ENCODE measurements around the gene GALNT5.

The GALNT5 gene

GRCh38 chr2:157260533-157261198 lies 3.2 kb downstream of the GALNT5 start:
- Mint-ChIP-seq H3K9me3 (no peaks in the 10 kb centered on the region), H3K4me3 (no peak overlapping the region), H3K36me3 (ENCODE audit: low read depth) (no peaks in the 10 kb centered on the region), H3K4me1 (peaks cover 27% of the 10 kb centered on the region), H3K27ac (no peak overlapping the region), H3K27me3 (ENCODE audit: low read depth) (peaks cover 8% of the 10 kb centered on the region)
- TF ChIP-seq CTCF (IDR thresholded peaks at IDR 0.05; ENCODE audit: unreplicated experiment in 3 of 3): no peak

- H3K27me3 Mint-ChIP-seq (ENCODE audit: low read depth): peaks cover 8% of the 10 kb centered on the region
These were observed 3.8 kb downstream of the GALNT5 start for GRCh38 chr2:157261199-157261782.

GRCh38 chr2:157262248-157262647 lies 4.7 kb downstream of the GALNT5 start:
- no peak for TF ChIP-seq CTCF (IDR thresholded peaks at IDR 0.05; ENCODE audit: unreplicated experiment in 3 of 3)
- peaks cover 8% of the 10 kb centered on the region for H3K27me3 Mint-ChIP-seq (ENCODE audit: low read depth)
- H3K4me3 Mint-ChIP-seq: no peak overlapping the region
- H3K9me3 Mint-ChIP-seq: no peaks in the 10 kb centered on the region
- no peaks in the 10 kb centered on the region for H3K36me3 Mint-ChIP-seq (ENCODE audit: low read depth)
- H3K4me1 Mint-ChIP-seq: peaks cover 26% of the 10 kb centered on the region
- H3K27ac Mint-ChIP-seq: no peak overlapping the region

More at GRCh38 chr2:157261199-157261782, 3.8 kb downstream of the GALNT5 start:
- no peak overlapping the region for H3K27ac Mint-ChIP-seq
- no peaks in the 10 kb centered on the region for H3K36me3 Mint-ChIP-seq (ENCODE audit: low read depth)
- H3K9me3 Mint-ChIP-seq: no peaks in the 10 kb centered on the region
- no peak overlapping the region for H3K4me3 Mint-ChIP-seq
- peaks cover 27% of the 10 kb centered on the region for H3K4me1 Mint-ChIP-seq
- no peak for TF ChIP-seq CTCF (IDR thresholded peaks at IDR 0.05; ENCODE audit: unreplicated experiment in 3 of 3)

GRCh38 chr2:157264099-157264498 lies 6.6 kb downstream of the GALNT5 start:
- no peaks in the 10 kb centered on the region for H3K9me3 Mint-ChIP-seq
- peaks cover 15% of the 10 kb centered on the region for H3K4me1 Mint-ChIP-seq
- TF ChIP-seq CTCF (IDR thresholded peaks at IDR 0.05; ENCODE audit: unreplicated experiment in 3 of 3): no peak
- peak overlapping the region in 1 of 3 experiments; percentile 11 for H3K4me3 Mint-ChIP-seq
- no peaks in the 10 kb centered on the region for H3K27me3 Mint-ChIP-seq (ENCODE audit: low read depth)
- H3K36me3 Mint-ChIP-seq (ENCODE audit: low read depth): no peaks in the 10 kb centered on the region
- H3K27ac Mint-ChIP-seq: peak overlapping the region in 1 of 3 experiments; percentile 62

GRCh38 chr2:157265825-157266224 lies 8.3 kb downstream of the GALNT5 start:
- Mint-ChIP-seq H3K36me3 (ENCODE audit: low read depth) (no peaks in the 10 kb centered on the region), H3K27me3 (ENCODE audit: low read depth) (no peaks in the 10 kb centered on the region), H3K9me3 (no peaks in the 10 kb centered on the region), H3K27ac (no peak overlapping the region), H3K4me3 (no peak overlapping the region), H3K4me1 (peaks cover 13% of the 10 kb centered on the region)
- no peak for TF ChIP-seq CTCF (IDR thresholded peaks at IDR 0.05; ENCODE audit: unreplicated experiment in 3 of 3)

- Mint-ChIP-seq H3K36me3 (ENCODE audit: low read depth) (no peaks in the 10 kb centered on the region), H3K27ac (no peak overlapping the region), H3K27me3 (ENCODE audit: low read depth) (no peaks in the 10 kb centered on the region), H3K9me3 (no peaks in the 10 kb centered on the region), H3K4me1 (peaks cover 10% of the 10 kb centered on the region), H3K4me3 (no peak overlapping the region)
- TF ChIP-seq CTCF (IDR thresholded peaks at IDR 0.05; ENCODE audit: unreplicated experiment in 3 of 3): no peak
These were observed 10.0 kb downstream of the GALNT5 start for GRCh38 chr2:157267476-157267875.

Measured in nephron (organoid).